ENCODE results near the gene DOCK3. TPM values are rescaled to one million over a fixed set of nuclear protein-coding genes. Genes with fewer than 3 reads are reported as not detected.

DOCK3 gene
- total RNA-seq, 1 donor from 2014 or later, result 0.72 TPM

DNA sequence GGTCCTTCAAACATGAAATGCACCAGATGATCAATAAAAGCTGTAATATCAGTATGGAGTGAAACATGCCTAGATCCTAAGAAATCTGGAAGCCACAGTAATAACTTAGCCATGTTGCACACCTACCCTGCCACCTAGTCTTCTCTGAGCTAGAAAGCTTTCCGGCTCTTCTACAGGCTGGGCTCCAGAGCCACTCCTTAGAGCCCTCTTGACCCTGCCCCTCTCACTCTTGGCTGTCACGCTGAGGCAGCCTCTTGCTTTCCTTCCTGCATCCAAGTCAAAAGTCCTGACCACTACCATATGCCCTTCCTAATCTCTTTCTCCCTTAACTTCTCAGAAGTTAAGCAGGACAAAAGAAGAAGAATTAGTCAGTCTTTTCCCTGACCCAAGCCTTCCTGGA lies 734.1 kb downstream of the DOCK3 start:
- no peak for DNase-seq (ENCODE audit: low spot score)

DNA sequence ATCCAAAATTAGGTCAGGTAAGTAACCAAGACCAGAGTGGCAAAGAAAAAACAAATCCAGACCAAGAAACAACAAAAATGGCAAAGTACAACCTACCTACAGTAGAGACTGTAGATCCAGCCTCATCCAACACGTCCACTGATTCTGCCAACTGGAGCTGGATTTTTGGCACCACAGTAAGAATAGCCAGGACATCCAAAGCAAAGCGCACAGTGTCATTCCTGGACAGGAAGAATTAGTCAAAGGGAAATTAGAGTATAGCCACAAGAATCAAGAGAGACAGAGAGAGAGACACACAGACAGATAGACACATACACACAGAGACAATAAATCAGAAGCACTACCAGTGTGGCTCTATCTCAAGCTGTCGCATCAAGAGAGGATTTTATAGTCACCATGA lies 747.5 kb downstream of the DOCK3 start:
- DNase-seq (ENCODE audit: low spot score), result no peak

DNA sequence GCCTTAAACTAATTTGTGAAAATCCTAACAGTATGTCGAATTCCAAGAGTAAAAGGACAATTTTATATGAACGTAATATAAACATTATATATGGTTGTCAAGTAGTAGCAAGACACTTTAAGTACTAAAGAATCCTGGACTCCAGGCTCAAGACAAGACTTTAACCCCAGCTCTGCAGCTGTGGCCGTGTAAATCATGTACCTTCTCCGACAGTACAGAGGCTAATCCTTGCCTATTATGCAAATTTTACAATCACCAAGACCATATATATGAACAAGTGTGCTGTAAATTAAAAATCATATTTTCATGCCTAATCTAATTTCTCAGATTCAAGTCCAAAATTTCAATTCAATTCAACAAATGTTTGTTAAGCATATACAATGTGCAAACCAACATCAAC lies 752.2 kb downstream of the DOCK3 start:
- DNase-seq (ENCODE audit: low spot score), result no peak

DNA sequence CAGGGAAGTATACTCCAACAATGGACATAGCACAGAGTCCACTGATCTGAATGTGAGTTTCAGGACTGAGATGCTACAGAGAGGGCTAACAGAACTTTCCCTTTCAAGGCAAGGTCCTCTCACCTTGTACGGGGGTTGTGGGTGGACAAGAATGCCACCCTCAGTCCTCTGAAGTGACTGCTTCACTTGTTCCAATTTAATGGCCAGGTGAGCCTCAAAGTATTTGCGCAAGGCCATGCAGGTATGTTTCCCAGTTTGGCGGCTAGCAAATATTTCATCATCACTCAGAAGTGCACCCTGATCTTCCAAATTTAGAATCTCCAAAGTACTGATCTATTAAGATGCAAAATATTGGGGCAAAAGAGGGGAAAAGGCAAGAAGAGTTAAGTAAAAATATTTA lies 754.4 kb downstream of the DOCK3 start:
- DNase-seq (ENCODE audit: low spot score), result no peak

Other genes starting within 250 kb of the DOCK3 start
- gene CACNA2D2, start 171.3 kb upstream of the DOCK3 start, total RNA-seq (ENCODE audit: insufficient read depth, low replicate concordance), result 0.24 TPM
- 5.3 TPM for gene C3orf18, start 107.2 kb upstream of the DOCK3 start, total RNA-seq (ENCODE audit: insufficient read depth, low replicate concordance)
- 17.8 TPM for gene HEMK1, start 105.4 kb upstream of the DOCK3 start, total RNA-seq (ENCODE audit: insufficient read depth, low replicate concordance)
- gene CISH, start 63.2 kb upstream of the DOCK3 start, total RNA-seq (ENCODE audit: insufficient read depth, low replicate concordance), result 5.5 TPM
- gene MAPKAPK3, start 57.8 kb upstream of the DOCK3 start, total RNA-seq (ENCODE audit: insufficient read depth, low replicate concordance), result 24.3 TPM